Erythroblast (primary cell): Measurements from ENCODE around the gene LTBP4.

Experiments used
- GATA1 ChIP-seq: IDR thresholded peaks from 2 replicates; pipeline ENCODE4 v1.6.1; 2011; ENCODE audit warnings: low read depth, mild to moderate bottlenecking, control low read depth, low read length, moderate library complexity
- POLR2A ChIP-seq: IDR thresholded peaks from 2 replicates; pipeline ENCODE4 v1.6.1; 2011; ENCODE audit warnings: mild to moderate bottlenecking, low read length

GRCh38 chr19:40646743-40647254 is 45.6 kb downstream of the LTBP4 start:
- TF ChIP-seq POLR2A (no peak), GATA1 (no peak)
